GM18498 (cell line): ENCODE results near the gene TTLL11.
A peak's percentile ranks its signal among the peaks of the same experiment; 100 is the strongest.
"Not testable (repeated sequence)": the region's sequence is repeated elsewhere in the genome, so short reads cannot be mapped to it uniquely, and the experiment has no call there.

Source experiments
- ATAC-seq: cut with Tn5 transposase; IDR thresholded peaks from one replicate; pipeline ENCODE4 v1.9.1; 2021; ENCODE audit warnings: mild to moderate bottlenecking, moderate library complexity; ENCODE audit not compliant: unreplicated experiment

TTLL11 gene

GRCh38 chr9:122125509-122126330 is 32.6 kb upstream of the TTLL11 start:
- ATAC-seq = no peak

GRCh38 chr9:122125158-122125508 is 32.0 kb upstream of the TTLL11 start:
- no peak for ATAC-seq

GRCh38 chr9:122124528-122124927 is 31.4 kb upstream of the TTLL11 start:
- ATAC-seq = no peak

- no peak for ATAC-seq
These were observed 30.9 kb upstream of the TTLL11 start for GRCh38 chr9:122124048-122124447.

GRCh38 chr9:122122903-122123632 is 30.0 kb upstream of the TTLL11 start:
- ATAC-seq = peak; percentile 43

GRCh38 chr9:122122468-122122867 is 29.4 kb upstream of the TTLL11 start:
- ATAC-seq = no peak

- ATAC-seq = no peak
These were observed 28.8 kb upstream of the TTLL11 start for GRCh38 chr9:122121931-122122330.

- ATAC-seq = no peak
These were observed 28.3 kb upstream of the TTLL11 start for GRCh38 chr9:122121391-122121790.

GRCh38 chr9:122120316-122121071 is 27.4 kb upstream of the TTLL11 start:
- no peak for ATAC-seq

- no peak for ATAC-seq
These were observed 26.6 kb upstream of the TTLL11 start for GRCh38 chr9:122119721-122120120.

- ATAC-seq = no peak
These were observed 26.0 kb upstream of the TTLL11 start for GRCh38 chr9:122119166-122119521.

GRCh38 chr9:122118343-122119165 is 25.4 kb upstream of the TTLL11 start:
- no peak for ATAC-seq

GRCh38 chr9:122117241-122117640 is 24.1 kb upstream of the TTLL11 start:
- ATAC-seq = not testable (repeated sequence)

GRCh38 chr9:122116448-122117173 is 23.5 kb upstream of the TTLL11 start:
- no peak for ATAC-seq

- ATAC-seq = no peak
These were observed 22.9 kb upstream of the TTLL11 start for GRCh38 chr9:122116040-122116439.

GRCh38 chr9:122115176-122116035 is 22.3 kb upstream of the TTLL11 start:
- ATAC-seq = no peak

- ATAC-seq = no peak
These were observed 20.5 kb upstream of the TTLL11 start for GRCh38 chr9:122113574-122113973.

GRCh38 chr9:122112238-122112637 is 19.1 kb upstream of the TTLL11 start:
- ATAC-seq = no peak

- ATAC-seq = no peak
These were observed 18.4 kb upstream of the TTLL11 start for GRCh38 chr9:122111413-122112085.
